SU-DHL-6 (cell line): ENCODE data around the gene ZNF565.

Experiments
- H2AFZ ChIP-seq: fragments of 200-600 bp; sonication (generic); 2 replicates; pipeline ENCODE4 v1.6.1; 2014; ENCODE audit warnings: low read depth, mild to moderate bottlenecking, moderate library complexity, mixed read lengths, antibody characterized with exemption, low read length; ENCODE audit not compliant: severe bottlenecking
- H3F3A ChIP-seq: fragments of 200-600 bp; shearing (Covaris generic); 2 replicates; pipeline ENCODE4 v1.6.0; 2016; ENCODE audit warnings: antibody characterized with exemption, mild to moderate bottlenecking; ENCODE audit not compliant: insufficient read depth
- H3K27ac ChIP-seq: fragments of 200-600 bp; sonication (generic); 2 replicates; pipeline ENCODE4 v1.5.1; 2016; ENCODE audit warnings: low read depth, mild to moderate bottlenecking, low read length, moderate library complexity, mixed read lengths
- H3K27me3 ChIP-seq: fragments of 200-600 bp; sonication (generic), shearing (Covaris generic); 2 replicates; pipeline ENCODE4 v1.6.0; 2014; ENCODE audit warnings: mild to moderate bottlenecking, low read length
- H3K36me3 ChIP-seq: fragments of 200-600 bp; sonication (generic); 2 replicates; pipeline ENCODE4 v1.6.1; 2014; ENCODE audit warnings: mild to moderate bottlenecking, low read length, mixed read lengths
- H3K4me2 ChIP-seq: fragments of 300-600, 200-600 bp; shearing (Covaris generic), sonication (generic); 2 replicates; pipeline ENCODE4 v1.6.0; 2014; ENCODE audit warnings: low read length, low read depth, mild to moderate bottlenecking; ENCODE audit not compliant: poor library complexity, severe bottlenecking
- H3K4me3 ChIP-seq: fragments of 200-600 bp; sonication (generic); 2 replicates; pipeline ENCODE4 v1.5.1; 2014; ENCODE audit warnings: antibody characterized with exemption, low read length, mild to moderate bottlenecking, mixed read lengths; ENCODE audit not compliant: insufficient read depth, poor library complexity, severe bottlenecking
- H3K79me2 ChIP-seq: fragments of 200-600 bp; sonication (generic); 2 replicates; pipeline ENCODE4 v1.6.1; 2014; ENCODE audit warnings: mild to moderate bottlenecking, low read length, moderate library complexity; ENCODE audit not compliant: insufficient read depth
- H3K9ac ChIP-seq: fragments of 200-600 bp; sonication (generic); 2 replicates; pipeline ENCODE4 v1.7.0; 2014; ENCODE audit warnings: mild to moderate bottlenecking, low read length
- H3K9me2 ChIP-seq: fragments of 200-600 bp; sonication (generic); replicated peaks from 2 replicates; pipeline ENCODE4 v1.6.1; 2014; ENCODE audit warnings: low read length; ENCODE audit not compliant: insufficient read depth
- H3K9me3 ChIP-seq: fragments of 200-600 bp; sonication (generic); 2 replicates; pipeline ENCODE4 v1.6.1; 2014; ENCODE audit warnings: low read length, mixed read lengths; ENCODE audit not compliant: insufficient read depth
- H4K20me1 ChIP-seq: fragments of 200-600 bp; sonication (generic); 2 replicates; pipeline ENCODE4 v1.6.1; 2014; ENCODE audit warnings: low read depth, mild to moderate bottlenecking, antibody characterized with exemption, low read length, moderate library complexity, mixed read lengths
- EZH2phosphoT487 ChIP-seq: fragments of 200-600 bp; sonication (generic), shearing (Covaris generic); conservative IDR thresholded peaks from 2 replicates; pipeline ENCODE4 v1.6.1; 2018; ENCODE audit warnings: mild to moderate bottlenecking, antibody characterized with exemption, low read length, moderate library complexity, mixed read lengths
- TF ChIP-seq, protein P1 (sequence below): fragments of 200-600 bp; sonication (generic); IDR thresholded peaks from one replicate; pipeline ENCODE4 v1.5.1; 2017; ENCODE audit warnings: antibody characterized with exemption, mild to moderate bottlenecking, low read length, moderate library complexity; ENCODE audit not compliant: insufficient read depth, poor library complexity, severe bottlenecking

The ZNF565 gene

DNA sequence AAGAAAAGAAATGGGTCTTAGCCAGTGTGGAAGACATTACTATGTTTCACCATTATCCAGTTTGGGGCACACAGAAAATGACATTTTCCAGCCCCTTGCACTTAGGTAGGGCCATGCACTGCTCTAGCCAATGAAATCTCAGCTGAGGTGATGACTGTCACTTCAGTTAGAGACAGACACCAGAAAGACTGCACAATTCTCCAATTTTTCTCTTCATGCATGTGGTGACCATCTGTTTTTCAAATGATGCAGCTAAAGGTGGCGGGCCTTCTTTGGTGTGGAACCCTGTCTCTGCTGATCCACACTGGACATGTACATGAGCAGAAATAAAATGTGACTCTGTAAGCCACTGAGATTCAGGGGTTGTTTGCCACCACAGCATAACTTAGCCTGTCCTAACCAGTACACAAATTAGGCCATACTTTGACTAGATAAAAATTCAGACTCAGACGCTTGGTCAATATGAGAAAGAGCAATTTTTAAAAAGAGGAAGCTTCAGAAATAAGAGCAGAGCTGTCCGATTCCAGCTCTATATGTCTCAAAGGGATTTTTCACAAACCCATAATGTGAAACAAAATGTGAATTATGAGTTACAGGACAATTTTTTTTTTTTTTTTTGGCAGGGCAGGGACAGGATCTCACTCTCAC, 6.7 kb downstream of the ZNF565 start:
- H3K36me3 ChIP-seq, result no peaks in the 10 kb centered on the region
- no peaks in the 10 kb centered on the region for H3K27me3 ChIP-seq
- H3K4me3 ChIP-seq, result no peak overlapping the region
- TF ChIP-seq, protein P1, sequence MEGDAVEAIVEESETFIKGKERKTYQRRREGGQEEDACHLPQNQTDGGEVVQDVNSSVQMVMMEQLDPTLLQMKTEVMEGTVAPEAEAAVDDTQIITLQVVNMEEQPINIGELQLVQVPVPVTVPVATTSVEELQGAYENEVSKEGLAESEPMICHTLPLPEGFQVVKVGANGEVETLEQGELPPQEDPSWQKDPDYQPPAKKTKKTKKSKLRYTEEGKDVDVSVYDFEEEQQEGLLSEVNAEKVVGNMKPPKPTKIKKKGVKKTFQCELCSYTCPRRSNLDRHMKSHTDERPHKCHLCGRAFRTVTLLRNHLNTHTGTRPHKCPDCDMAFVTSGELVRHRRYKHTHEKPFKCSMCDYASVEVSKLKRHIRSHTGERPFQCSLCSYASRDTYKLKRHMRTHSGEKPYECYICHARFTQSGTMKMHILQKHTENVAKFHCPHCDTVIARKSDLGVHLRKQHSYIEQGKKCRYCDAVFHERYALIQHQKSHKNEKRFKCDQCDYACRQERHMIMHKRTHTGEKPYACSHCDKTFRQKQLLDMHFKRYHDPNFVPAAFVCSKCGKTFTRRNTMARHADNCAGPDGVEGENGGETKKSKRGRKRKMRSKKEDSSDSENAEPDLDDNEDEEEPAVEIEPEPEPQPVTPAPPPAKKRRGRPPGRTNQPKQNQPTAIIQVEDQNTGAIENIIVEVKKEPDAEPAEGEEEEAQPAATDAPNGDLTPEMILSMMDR, result no peak
- TF ChIP-seq EZH2phosphoT487, result no peak
- H3F3A ChIP-seq, result no peaks in the 10 kb centered on the region
- H2AFZ ChIP-seq, result no peak overlapping the region
- no peaks in the 10 kb centered on the region for H3K9me3 ChIP-seq
- H3K9ac ChIP-seq, result no peak overlapping the region
- H3K9me2 ChIP-seq, result no peaks in the 10 kb centered on the region
- no peaks in the 10 kb centered on the region for H4K20me1 ChIP-seq
- no peaks in the 10 kb centered on the region for H3K79me2 ChIP-seq
- no peak overlapping the region for H3K27ac ChIP-seq
- H3K4me2 ChIP-seq, result no peak overlapping the region

DNA sequence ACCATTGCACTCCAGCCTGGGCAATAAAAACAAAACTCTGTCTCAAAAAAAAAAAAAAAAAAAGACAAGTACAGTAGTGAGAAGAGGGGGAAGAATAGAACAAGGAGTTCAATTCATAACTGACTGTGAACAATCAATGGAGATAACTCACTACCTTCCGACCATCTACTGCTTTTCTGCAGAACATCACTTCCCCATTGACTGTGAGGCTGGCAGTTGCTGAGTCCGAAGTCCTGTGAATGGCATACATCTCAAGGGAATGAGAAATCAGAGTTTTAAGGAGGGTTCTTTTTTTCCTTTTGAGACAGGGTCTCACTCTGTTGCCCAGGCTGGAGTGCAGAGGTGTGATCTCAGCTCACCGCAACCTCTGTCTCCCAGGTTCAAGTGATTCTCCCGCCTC, 11.2 kb downstream of the ZNF565 start:
- no peak overlapping the region for H3K4me2 ChIP-seq
- H2AFZ ChIP-seq, result no peak overlapping the region
- H3K27me3 ChIP-seq, result no peaks in the 10 kb centered on the region

DNA sequence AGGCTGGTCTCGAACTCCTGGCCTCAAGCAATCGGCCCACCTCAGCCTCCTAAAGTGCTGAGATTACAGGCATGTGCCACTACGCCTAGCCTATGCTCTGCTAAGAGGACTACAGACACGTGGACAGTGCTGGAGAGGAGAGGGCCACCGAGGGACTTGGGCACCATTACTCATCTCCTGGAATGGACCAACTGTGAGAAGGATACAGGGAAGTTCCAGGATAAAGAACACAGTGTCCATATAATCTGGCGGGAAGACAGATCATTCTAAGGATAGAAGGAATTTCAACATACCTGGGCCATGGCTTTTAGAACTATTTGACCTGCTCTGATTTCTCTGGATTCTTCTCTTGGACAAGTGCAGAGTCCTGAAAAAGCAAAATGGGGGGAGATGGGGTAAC, 12.8 kb downstream of the ZNF565 start:
- Histone ChIP-seq H3K4me2 (no peak overlapping the region), H3K27ac (no peak overlapping the region), H3K36me3 (no peaks in the 10 kb centered on the region), H3K9me2 (no peaks in the 10 kb centered on the region), H3F3A (no peaks in the 10 kb centered on the region), H2AFZ (no peak overlapping the region), H3K9me3 (no peaks in the 10 kb centered on the region), H3K9ac (no peak overlapping the region), H3K27me3 (no peaks in the 10 kb centered on the region), H3K4me3 (no peak overlapping the region), H4K20me1 (no peaks in the 10 kb centered on the region), H3K79me2 (no peaks in the 10 kb centered on the region)
- TF ChIP-seq EZH2phosphoT487, result no peak
- TF ChIP-seq, protein P1, result no peak

More for the DNA sequence above, 11.2 kb downstream of the ZNF565 start:
- Histone ChIP-seq H3K9ac (no peak overlapping the region), H3F3A (no peaks in the 10 kb centered on the region), H3K9me2 (no peaks in the 10 kb centered on the region), H3K27ac (no peak overlapping the region), H3K9me3 (no peaks in the 10 kb centered on the region), H3K36me3 (no peaks in the 10 kb centered on the region), H4K20me1 (no peaks in the 10 kb centered on the region), H3K79me2 (no peaks in the 10 kb centered on the region), H3K4me3 (no peak overlapping the region)
- no peak for TF ChIP-seq EZH2phosphoT487
- TF ChIP-seq, protein P1, result no peak
